NT2/D1 (cell line): ENCODE results near the gene SMIM31.

Experiments
- DNase-seq: peaks from one replicate; pipeline ENCODE4 v3.0.0-alpha.2; 2011; ENCODE audit warnings: low read depth, low spot score
- H3K27me3 ChIP-seq: 2 replicates; pipeline ENCODE4 v1.6.0; 2011; ENCODE audit warnings: mild to moderate bottlenecking; ENCODE audit not compliant: insufficient read length, insufficient read depth
- H3K36me3 ChIP-seq: 2 replicates; pipeline ENCODE4 v1.6.1; 2011; ENCODE audit warnings: mild to moderate bottlenecking, low read length, mixed read lengths; ENCODE audit not compliant: insufficient read depth, insufficient read length
- H3K4me1 ChIP-seq: 2 replicates; pipeline ENCODE4 v1.5.1; 2011; ENCODE audit not compliant: insufficient read depth, insufficient read length
- H3K4me3 ChIP-seq: 2 replicates; pipeline ENCODE4 v1.5.1; 2011; ENCODE audit warnings: low read depth; ENCODE audit not compliant: insufficient read length
- H3K9ac ChIP-seq: 2 replicates; pipeline ENCODE4 v1.6.0; 2011; ENCODE audit warnings: low read depth; ENCODE audit not compliant: insufficient read length
- H3K9me3 ChIP-seq: 2 replicates; pipeline ENCODE4 v1.5.1; 2011; ENCODE audit warnings: mild to moderate bottlenecking, low read length; ENCODE audit not compliant: insufficient read depth
- SUZ12 ChIP-seq: IDR thresholded peaks from 2 replicates; pipeline ENCODE4 v1.6.1; 2011; ENCODE audit not compliant: insufficient read length, insufficient read depth; ENCODE audit errors: extremely low read depth
- YY1 ChIP-seq: IDR thresholded peaks from 2 replicates; pipeline ENCODE4 v1.6.1; 2011; ENCODE audit not compliant: insufficient read length, insufficient read depth
- ZNF274 ChIP-seq: IDR thresholded peaks from 2 replicates; pipeline ENCODE4 v1.6.1; 2011; ENCODE audit warnings: mild to moderate bottlenecking, low read depth, low read length

Gene SMIM31

DNA sequence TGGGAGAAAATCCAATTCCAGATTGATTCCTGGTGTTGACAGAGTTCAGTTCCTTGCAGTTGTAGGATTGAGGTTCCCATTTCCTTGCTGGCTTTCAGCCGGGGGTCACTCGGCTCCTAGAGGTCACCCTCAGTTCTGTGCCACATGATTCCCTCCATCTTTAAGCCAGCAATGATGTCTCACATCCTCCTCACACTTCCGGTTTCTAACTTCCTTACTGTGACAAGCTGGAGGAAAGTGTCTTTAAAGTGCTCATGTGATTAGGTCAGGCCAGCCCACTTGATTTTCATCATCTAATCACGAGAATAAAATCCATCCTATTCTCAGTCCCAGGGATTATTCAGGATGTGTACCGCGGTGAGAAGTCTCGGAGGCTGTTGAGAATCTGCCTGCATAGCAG lies 19.4 kb upstream of the SMIM31 start:
- Histone ChIP-seq H3K4me1 (no peaks in the 10 kb centered on the region), H3K9me3 (no peaks in the 10 kb centered on the region), H3K27me3 (no peaks in the 10 kb centered on the region), H3K36me3 (no peaks in the 10 kb centered on the region), H3K4me3 (no peak overlapping the region), H3K9ac (no peak overlapping the region)
- no peak for DNase-seq
- TF ChIP-seq SUZ12, result no peak
- TF ChIP-seq ZNF274, result no peak
- no peak for TF ChIP-seq YY1

DNA sequence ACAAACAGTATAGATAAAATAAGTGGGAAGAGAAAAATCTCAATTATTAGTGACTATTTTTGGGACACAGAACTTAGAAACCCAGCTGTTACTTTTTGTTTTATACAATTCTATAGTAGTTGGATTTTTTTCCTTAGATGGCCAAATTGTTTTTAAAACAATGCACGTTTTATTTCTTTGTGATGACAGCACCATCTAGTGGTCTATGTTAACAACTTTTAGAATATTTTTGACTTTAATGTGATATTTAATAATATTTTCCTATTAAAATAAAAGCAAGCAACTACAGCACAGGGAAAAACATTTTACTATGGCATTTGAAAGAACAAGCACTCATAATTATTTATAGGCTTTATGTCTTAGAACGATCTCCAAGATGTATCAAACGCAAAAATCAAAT lies 5.6 kb upstream of the SMIM31 start:
- H3K4me3 ChIP-seq, result no peak overlapping the region
- no peaks in the 10 kb centered on the region for H3K27me3 ChIP-seq
- no peak for DNase-seq
- no peaks in the 10 kb centered on the region for H3K36me3 ChIP-seq
- TF ChIP-seq YY1 (no peak), ZNF274 (no peak), SUZ12 (no peak)
- H3K9ac ChIP-seq, result no peak overlapping the region
- no peaks in the 10 kb centered on the region for H3K4me1 ChIP-seq
- peaks cover 9% of the 10 kb centered on the region; the same call in 1 of the 2 replicates for H3K9me3 ChIP-seq

DNA sequence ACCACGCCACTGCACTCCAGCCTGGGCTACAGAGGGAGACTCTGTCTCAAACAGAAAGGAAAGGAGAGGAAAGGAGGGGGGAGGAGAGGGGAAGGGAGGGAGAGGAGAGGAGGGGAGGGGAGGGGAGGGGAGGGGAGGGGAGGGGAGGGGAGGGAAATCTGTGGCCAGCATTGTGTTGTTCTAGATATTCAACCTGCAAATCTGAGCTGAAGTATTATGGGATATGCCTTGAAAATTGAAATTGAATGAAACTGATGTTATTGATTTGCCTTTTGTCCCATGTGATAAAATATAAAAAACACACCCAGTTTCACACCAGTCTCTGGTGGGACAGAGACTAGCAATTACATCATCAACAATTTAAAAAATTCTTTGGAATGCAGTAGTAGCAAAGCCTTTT lies 1.5 kb downstream of the SMIM31 start:
- H3K27me3 ChIP-seq, result no peaks in the 10 kb centered on the region
- H3K36me3 ChIP-seq, result no peaks in the 10 kb centered on the region
- peaks cover 10% of the 10 kb centered on the region; the same call in 1 of the 2 replicates for H3K9me3 ChIP-seq
- no peak overlapping the region for H3K4me3 ChIP-seq
- TF ChIP-seq SUZ12 (no peak), ZNF274 (no peak), YY1 (no peak)
- DNase-seq, result no peak
- no peaks in the 10 kb centered on the region for H3K4me1 ChIP-seq
- H3K9ac ChIP-seq, result no peak overlapping the region

DNA sequence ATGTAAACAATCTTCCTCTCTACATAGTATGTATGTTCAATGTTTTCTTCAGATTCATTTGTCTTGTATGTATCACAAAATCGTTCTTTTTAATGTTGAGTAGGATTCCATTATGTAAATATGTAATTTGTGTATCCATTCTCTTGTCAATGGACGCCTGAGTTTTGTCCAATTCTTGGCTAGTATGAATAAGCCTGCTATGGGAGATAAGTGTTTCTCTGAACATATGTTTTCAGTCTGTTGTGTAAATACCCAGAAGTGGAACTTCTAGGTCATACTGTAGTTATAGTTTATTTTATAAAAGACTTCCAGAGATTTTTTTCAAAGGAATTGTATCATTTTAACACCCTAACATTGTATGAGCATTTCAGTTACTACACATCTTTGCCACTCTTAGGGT lies 2.8 kb downstream of the SMIM31 start:
- TF ChIP-seq YY1 (no peak), SUZ12 (no peak), ZNF274 (no peak)
- no peak overlapping the region for H3K9ac ChIP-seq
- no peak for DNase-seq

DNA sequence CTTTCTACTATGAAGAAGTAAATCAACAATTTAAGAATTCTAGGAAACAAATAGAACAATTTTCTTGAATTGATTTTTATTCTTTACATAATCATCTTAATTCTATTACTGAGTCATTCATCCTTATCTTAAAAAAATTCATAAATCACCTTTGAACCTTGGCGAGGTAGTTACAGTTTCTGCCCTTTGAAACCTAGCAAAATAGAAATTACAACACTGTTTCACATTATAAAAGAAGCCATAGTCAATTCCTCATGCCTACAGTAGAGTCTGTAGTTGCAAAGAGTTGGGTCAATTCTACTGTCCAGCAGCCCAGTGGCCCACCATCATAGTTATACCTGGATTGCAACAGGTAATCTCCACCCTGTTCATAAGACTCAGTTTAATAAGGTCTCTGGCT lies 7.3 kb downstream of the SMIM31 start:
- Histone ChIP-seq H3K27me3 (no peaks in the 10 kb centered on the region), H3K36me3 (no peaks in the 10 kb centered on the region), H3K9ac (no peak overlapping the region), H3K4me3 (no peak overlapping the region), H3K4me1 (no peaks in the 10 kb centered on the region), H3K9me3 (no peaks in the 10 kb centered on the region)
- TF ChIP-seq YY1 (no peak), ZNF274 (no peak), SUZ12 (no peak)
- no peak for DNase-seq

More for the DNA sequence above, 2.8 kb downstream of the SMIM31 start:
- Histone ChIP-seq H3K36me3 (no peaks in the 10 kb centered on the region), H3K27me3 (no peaks in the 10 kb centered on the region), H3K4me1 (no peaks in the 10 kb centered on the region), H3K9me3 (peaks cover 10% of the 10 kb centered on the region; the same call in 1 of the 2 replicates), H3K4me3 (no peak overlapping the region)

DNA sequence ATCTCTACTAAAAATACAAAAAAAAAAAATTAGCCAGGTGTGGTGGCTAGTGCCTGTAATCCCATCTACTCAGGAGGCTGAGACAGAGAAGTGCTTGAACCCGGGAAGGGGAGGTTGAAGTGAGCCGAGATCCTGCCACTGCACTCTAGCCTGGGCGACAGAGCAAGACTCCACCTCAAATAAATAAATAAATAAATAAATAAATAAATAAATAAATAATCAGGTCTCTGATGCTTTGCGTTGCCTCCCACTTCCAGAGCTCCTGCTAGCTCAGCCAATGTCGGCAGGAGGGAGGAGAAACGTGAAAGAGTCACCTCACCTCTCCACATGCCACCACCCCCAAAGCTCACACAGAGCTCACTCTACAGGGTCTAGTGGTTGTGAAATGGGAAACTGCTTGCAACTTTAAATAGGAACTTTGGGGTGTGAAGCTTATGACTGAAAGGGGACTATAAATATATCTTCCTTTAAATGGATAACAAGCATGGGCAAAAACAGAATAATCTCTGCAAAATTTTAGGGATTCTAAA lies 7.9 kb downstream of the SMIM31 start:
- H3K4me1 ChIP-seq, result no peaks in the 10 kb centered on the region
- no peaks in the 10 kb centered on the region for H3K36me3 ChIP-seq
- DNase-seq, result no peak
- no peak for TF ChIP-seq ZNF274
- TF ChIP-seq YY1, result no peak
- no peak for TF ChIP-seq SUZ12
- H3K9ac ChIP-seq, result no peak overlapping the region
- no peaks in the 10 kb centered on the region for H3K27me3 ChIP-seq
- no peaks in the 10 kb centered on the region for H3K9me3 ChIP-seq
- no peak overlapping the region for H3K4me3 ChIP-seq

DNA sequence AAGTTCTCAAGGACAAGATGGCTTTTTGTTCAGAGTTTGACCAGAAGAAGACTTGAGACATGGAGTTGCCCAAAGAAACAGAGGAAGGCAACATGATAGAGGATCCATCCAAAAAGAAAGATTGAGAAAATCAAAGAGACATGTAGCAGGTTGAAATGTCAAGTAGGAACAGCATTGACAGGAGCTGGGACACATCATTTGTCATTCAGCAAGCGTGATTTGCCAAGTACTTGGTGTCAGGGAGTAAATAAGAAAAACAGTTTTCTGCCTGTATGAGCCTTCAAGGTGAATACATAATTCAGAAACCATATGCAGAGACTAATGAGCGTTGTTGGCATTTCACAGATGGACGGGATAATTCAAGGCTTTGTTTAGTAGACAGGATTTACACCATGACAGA lies 11.2 kb downstream of the SMIM31 start:
- Histone ChIP-seq H3K27me3 (no peaks in the 10 kb centered on the region), H3K9me3 (no peaks in the 10 kb centered on the region), H3K9ac (no peak overlapping the region), H3K4me1 (no peaks in the 10 kb centered on the region), H3K36me3 (no peaks in the 10 kb centered on the region), H3K4me3 (no peak overlapping the region)
- DNase-seq, result no peak
- TF ChIP-seq ZNF274, result no peak
- TF ChIP-seq SUZ12, result no peak
- no peak for TF ChIP-seq YY1
